Limb (tissue), 2 donors: ENCODE measurements around the gene KREMEN1.
"Not testable (repeated sequence)": the region's sequence is repeated elsewhere in the genome, so short reads cannot be mapped to it uniquely, and the experiment has no call there.

ENCODE experiments used
- DNase-seq, 2 donors: peaks; one replicate each; pipeline ENCODE4 v3.0.0-alpha.2; 2016; ENCODE audit errors: extremely low spot score in 2 of 2

Gene KREMEN1, protein sequence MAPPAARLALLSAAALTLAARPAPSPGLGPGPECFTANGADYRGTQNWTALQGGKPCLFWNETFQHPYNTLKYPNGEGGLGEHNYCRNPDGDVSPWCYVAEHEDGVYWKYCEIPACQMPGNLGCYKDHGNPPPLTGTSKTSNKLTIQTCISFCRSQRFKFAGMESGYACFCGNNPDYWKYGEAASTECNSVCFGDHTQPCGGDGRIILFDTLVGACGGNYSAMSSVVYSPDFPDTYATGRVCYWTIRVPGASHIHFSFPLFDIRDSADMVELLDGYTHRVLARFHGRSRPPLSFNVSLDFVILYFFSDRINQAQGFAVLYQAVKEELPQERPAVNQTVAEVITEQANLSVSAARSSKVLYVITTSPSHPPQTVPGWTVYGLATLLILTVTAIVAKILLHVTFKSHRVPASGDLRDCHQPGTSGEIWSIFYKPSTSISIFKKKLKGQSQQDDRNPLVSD

DNA sequence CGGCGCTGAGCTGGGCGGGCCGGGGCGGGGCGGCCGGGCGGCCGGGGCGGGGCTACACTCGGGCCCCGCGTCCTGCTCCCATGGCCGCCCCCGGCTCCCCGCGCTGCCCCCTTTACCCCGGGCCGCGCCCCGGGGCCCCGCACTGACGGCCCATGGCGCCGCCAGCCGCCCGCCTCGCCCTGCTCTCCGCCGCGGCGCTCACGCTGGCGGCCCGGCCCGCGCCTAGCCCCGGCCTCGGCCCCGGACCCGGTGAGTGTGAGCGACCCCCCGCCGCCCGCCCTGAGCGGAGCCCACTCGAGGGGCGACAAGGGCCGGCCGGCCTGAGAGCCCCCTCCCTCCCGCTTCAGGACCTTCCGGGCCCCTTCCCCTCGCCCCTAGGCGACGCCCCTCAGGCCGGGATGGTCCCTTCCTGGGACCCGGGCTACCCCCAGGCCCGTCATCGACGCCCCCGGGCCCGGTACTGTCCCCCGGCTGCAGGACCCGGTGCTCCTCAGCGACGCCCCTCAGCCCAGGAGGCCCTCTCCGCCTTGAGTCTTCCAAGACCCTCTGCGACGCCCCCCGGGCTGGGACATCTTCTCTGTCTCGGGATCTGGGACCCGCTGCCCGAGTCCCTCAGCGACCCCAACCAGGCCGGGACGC, at the start of gene KREMEN1:
Gene KREMEN1 (plus strand): TSS at position 57 of the 639 bp plus-strand sequence. CDS start 96 bp downstream, at position 153.
- DNase-seq: no peak

DNA sequence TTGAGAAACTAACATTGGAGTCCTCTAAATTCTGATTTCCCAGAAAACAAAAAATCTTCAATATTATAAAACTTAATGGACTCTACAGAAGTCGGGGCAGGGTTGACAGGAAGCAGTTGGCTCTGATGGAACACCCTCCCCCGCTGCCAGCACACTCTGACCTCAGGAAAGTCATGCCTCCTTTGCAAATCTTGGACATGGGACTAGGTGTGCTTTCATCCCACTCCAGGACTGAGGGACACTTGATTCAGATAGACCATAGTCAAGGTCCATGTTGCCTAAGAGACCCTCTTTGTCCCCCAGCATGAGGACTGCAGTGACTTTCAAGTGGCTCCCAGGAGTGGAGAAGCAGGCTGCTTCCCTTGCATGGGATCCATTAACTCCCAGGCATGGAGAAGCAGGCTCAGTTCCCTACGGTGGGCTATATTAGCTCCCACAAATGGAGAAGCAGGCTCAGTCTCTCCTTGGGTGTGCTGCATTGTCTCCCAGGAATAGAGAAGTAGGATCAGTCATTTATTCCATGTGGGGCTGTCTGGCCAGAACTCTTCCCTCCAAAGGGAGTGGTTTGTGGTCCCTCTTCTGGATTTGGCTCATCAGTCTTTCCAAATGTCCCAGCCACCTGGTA, 49.6 kb upstream of the KREMEN1 start:
- no peak for DNase-seq

- no peak for DNase-seq
Observed at GRCh38 chr22:29026579-29026978, 46.3 kb upstream of the KREMEN1 start.

- DNase-seq: no peak
Observed at GRCh38 chr22:29028468-29028867, 44.4 kb upstream of the KREMEN1 start.

DNA sequence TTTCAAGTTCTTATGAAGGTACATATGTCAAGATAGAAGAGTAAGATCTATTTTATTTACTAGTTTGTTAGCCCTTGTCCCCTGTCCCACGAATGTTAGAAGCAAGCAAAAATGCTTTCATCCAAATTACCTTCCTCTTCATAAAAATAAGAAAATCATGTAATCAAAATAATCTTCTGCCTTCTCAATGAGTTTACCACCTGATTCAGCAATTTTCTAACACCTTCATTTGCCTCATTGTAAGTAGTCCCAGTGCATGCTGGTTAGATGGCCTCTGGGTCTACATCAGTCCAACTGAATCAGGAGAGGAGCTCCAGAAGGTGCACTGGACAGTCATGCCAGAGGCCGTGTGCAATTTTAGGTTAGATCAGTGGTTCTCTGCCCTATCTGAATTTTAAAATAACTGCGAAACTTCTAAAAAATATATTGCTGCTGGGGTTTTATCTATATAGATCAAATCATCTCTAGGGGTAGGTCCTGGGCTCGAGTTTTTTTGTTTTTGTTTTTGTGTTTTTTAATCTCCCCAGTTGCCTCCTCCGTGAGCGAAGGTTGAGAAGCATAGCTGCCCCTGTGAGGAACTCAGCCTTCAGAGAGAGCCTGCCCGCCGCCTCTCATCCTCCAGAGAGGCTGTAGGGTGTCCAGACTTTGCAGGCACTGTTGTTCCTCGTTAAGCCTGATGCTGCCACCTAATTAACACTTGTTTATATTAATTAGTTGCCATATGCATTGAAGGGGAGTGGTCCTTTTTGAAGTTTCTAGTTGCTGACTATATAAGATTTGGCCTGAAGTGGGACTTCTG, 43.4 kb upstream of the KREMEN1 start:
- DNase-seq: no peak

- DNase-seq: no peak
Observed at GRCh38 chr22:29030016-29030617, 42.7 kb upstream of the KREMEN1 start.

- peak; percentile 63 to 85 for DNase-seq
Observed at GRCh38 chr22:29030618-29031226, 42.1 kb upstream of the KREMEN1 start.

- peak; percentile 65 to 66 for DNase-seq
Observed at GRCh38 chr22:29031227-29032011, 41.4 kb upstream of the KREMEN1 start.

DNA sequence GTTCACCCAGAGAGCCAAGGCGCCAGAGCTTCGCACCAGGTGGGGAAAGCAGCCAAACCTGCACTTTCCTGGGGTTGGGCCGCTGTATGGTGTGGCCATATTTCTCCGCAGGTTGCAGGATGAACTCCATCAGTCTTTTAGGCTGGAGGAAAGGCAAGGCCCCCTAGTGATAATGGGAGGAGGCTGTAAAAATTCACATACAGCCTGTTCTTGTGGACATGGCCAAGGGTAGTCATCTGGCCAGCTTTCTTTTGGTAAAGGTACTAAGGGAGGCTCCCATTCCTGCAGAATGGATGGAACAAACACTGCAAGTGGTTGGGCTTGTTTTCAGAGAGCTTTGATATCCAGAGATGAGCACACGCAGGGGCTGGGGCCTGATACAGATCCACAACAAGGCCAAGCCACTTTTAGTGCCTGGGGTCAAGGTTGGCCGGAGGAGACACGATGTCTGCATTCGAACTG, 40.8 kb upstream of the KREMEN1 start:
- DNase-seq: no peak

- no peak for DNase-seq
Observed at GRCh38 chr22:29032584-29032983, 40.3 kb upstream of the KREMEN1 start.

DNA sequence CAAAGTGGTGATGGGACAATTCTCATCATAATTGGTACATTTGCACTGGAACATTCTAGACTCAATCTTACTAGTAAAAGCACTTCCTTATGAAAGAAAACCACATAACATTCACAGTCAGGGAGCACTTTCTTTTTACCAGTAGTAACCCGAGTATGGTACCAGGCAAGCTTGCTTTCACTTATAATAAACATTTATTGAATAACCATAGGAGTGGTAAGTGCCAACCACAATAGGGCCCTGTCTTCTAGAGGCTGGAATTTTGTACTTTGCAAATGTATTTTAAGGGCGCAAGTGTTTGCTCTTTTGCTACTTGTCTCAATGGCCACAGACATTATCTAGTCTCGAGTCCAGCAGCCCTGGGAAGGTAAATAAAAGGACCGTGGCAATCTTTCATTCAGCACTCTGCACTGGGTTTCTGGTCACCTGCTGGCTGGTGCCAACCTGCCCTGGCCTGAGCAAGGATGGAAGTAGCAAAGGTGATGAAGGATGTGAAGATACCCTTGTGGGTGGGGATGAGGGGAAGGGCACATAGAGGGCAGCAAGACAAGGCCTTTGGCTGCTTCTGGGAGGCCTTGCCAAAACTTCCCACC, 35.4 kb upstream of the KREMEN1 start:
- no peak for DNase-seq

DNA sequence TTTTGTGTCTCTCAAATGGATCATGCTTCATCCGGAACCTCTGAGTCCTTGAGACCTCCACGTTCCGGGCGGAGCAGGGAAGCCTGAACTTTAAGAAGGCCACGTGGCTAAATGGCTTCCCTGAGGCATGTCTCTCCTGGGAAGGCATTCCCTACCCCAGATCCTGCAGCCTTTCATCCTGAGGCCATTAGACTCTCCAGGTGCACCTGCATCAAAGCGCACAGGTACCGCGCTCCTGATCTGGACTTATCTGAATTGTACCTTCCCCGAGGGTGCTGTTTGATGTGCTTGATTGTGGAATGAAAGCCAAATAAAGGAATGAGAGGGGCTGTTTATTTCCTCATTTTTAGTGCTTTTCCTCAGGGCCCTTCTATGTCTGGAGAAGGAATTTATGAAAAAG, 33.7 kb upstream of the KREMEN1 start:
- no peak for DNase-seq

- not testable (repeated sequence) for DNase-seq
Observed at GRCh38 chr22:29039684-29040083, 33.2 kb upstream of the KREMEN1 start.

GRCh38 chr22:29040385-29041275, 32.2 kb upstream of the KREMEN1 start:
- peak; percentile 79 to 87 for DNase-seq

DNA sequence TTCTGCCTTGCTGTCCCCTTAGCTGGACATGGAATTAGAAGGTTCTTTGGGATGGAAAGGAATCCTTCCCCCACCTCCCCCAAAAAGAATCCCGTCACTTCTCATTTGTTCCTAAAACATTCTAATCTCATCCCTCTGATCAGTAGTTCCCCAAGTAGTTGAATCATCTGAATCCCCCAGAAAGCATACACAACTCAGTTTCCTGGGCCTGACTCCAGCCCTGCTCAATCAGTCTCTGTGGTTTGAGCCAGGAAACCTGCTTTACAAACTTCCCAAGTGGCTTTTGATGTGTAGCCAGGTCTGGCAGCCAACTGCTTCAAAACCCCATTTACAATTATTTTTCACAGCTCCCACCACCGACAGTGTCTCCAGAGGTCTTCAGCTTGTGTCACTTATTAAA, 31.4 kb upstream of the KREMEN1 start:
- DNase-seq: no peak

- no peak for DNase-seq
Observed at GRCh38 chr22:29043906-29044575, 28.8 kb upstream of the KREMEN1 start.

DNA sequence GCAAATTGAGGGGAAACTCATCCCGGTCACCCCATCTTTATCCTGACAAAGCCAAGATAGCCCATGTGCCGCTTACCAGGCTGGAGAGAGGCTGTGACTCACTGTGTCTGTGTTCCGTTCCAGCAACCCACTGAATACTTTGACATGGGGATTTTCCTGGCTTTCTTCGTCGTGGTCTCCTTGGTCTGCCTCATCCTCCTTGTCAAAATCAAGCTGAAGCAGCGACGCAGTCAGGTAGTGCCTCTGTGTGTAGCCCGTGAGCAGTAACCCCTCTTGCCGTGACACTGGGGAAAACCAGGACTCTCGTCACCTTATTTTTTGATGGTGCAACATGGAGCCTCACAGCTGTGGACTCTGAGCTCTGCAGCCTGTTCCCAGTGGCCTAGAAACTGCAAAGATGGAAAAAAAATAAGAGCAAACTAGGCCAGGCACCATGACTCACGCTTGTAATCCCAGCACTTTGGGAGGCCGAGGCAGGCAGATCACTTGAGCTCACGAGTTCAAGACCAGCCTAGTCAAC, 28.1 kb upstream of the KREMEN1 start:
- no peak for DNase-seq
